HepG2 (cell line): ENCODE data around the gene TSEN34. TPM values are rescaled to one million over a fixed set of nuclear protein-coding genes. Genes with fewer than 3 reads are reported as not detected.

Source experiments
- AKAP8 ChIP-seq: sonication (generic); formaldehyde crosslinking; IDR thresholded peaks from 2 replicates; pipeline ENCODE4 v1.5.1; 2020; ENCODE audit warnings: mild to moderate bottlenecking, missing genetic modification reagents
- AKNA ChIP-seq: sonication (generic); formaldehyde crosslinking; IDR thresholded peaks from 2 replicates; pipeline ENCODE4 v1.4.0; 2020; ENCODE audit warnings: missing genetic modification reagents, borderline replicate concordance
- ARHGAP35 ChIP-seq: sonication (generic); formaldehyde crosslinking; IDR thresholded peaks from 2 replicates; pipeline ENCODE4 v1.9.0; 2022; ENCODE audit warnings: mild to moderate bottlenecking, inconsistent platforms, moderate library complexity, missing genetic modification reagents, borderline replicate concordance
- ARNT2 ChIP-seq: sonication (generic); formaldehyde crosslinking; IDR thresholded peaks from 2 replicates; pipeline ENCODE4 v1.8.0; 2022; ENCODE audit warnings: mild to moderate bottlenecking, low read depth, missing genetic modification reagents, moderate library complexity
- GABPA ChIP-seq, 2 experiments: IDR thresholded peaks; 2 replicates each; pipeline ENCODE4 v1.6.1; 2011 to 2016; ENCODE audit warnings: low read depth in 2 of 2, low read length in 1 of 2, missing biosample characterization in 1 of 2, missing genetic modification characterization in 1 of 2
- HNF4A ChIP-seq: sonication (generic); formaldehyde crosslinking; IDR thresholded peaks from 2 replicates; pipeline ENCODE4 v1.4.0; 2020; ENCODE audit warnings: missing genetic modification reagents
- HNRNPK ChIP-seq: fragments of 200-400 bp; formaldehyde crosslinking; IDR thresholded peaks from 2 replicates; pipeline ENCODE4 v1.6.1; 2018; ENCODE audit warnings: low read length, low read depth, moderate library complexity, mild to moderate bottlenecking; ENCODE audit not compliant: poor library complexity, severe bottlenecking
- MIER2 ChIP-seq: IDR thresholded peaks from 2 replicates; pipeline ENCODE4 v1.6.1; 2016; ENCODE audit warnings: missing biosample characterization, missing genetic modification reagents
- MTF2 ChIP-seq: sonication (generic); formaldehyde crosslinking; IDR thresholded peaks from 2 replicates; pipeline ENCODE4 v1.5.0; 2020; ENCODE audit warnings: missing genetic modification reagents, borderline replicate concordance
- NFKBIZ ChIP-seq: IDR thresholded peaks from 2 replicates; pipeline ENCODE4 v1.6.1; 2018; ENCODE audit warnings: missing genetic modification reagents, missing compliant biosample characterization
- ONECUT2 ChIP-seq: sonication (generic); formaldehyde crosslinking; IDR thresholded peaks from 2 replicates; pipeline ENCODE4 v1.4.0; 2020; ENCODE audit warnings: missing genetic modification reagents
- SKIL ChIP-seq: sonication (generic); formaldehyde crosslinking; IDR thresholded peaks from 2 replicates; pipeline ENCODE4 v1.8.0; 2022; ENCODE audit warnings: missing genetic modification reagents, mild to moderate bottlenecking, moderate library complexity, borderline replicate concordance
- SP1 ChIP-seq, 2 experiments: fragments of 450-650 bp in 1 of 2; sonication (generic) in 1 of 2; formaldehyde crosslinking in 1 of 2; IDR thresholded peaks; 2 replicates each; pipeline versions ENCODE4 v1.4.0 to v1.6.1; 2016 to 2020; ENCODE audit warnings: missing genetic modification reagents in 1 of 2
- SRSF1 ChIP-seq: fragments of 200-400 bp; formaldehyde crosslinking; optimal IDR thresholded peaks from 2 replicates; pipeline ENCODE3; 2017; ENCODE audit warnings: mild to moderate bottlenecking, low read depth, low read length, moderate library complexity
- TARDBP ChIP-seq: sonication (generic); formaldehyde crosslinking; IDR thresholded peaks from 2 replicates; pipeline ENCODE4 v1.8.0; 2022; ENCODE audit warnings: mild to moderate bottlenecking, missing genetic modification reagents
- ZBTB14 ChIP-seq: sonication (generic); formaldehyde crosslinking; IDR thresholded peaks from 2 replicates; pipeline ENCODE4 v1.4.0; 2020; ENCODE audit warnings: missing genetic modification reagents
- ZNF430 ChIP-seq: sonication (generic); formaldehyde crosslinking; IDR thresholded peaks from 2 replicates; pipeline ENCODE4 v1.9.0; 2021; ENCODE audit warnings: mild to moderate bottlenecking, missing genetic modification reagents
- ZNF496 ChIP-seq: sonication (generic); formaldehyde crosslinking; IDR thresholded peaks from 2 replicates; pipeline ENCODE4 v1.8.1; 2023; ENCODE audit warnings: mild to moderate bottlenecking, moderate library complexity, missing genetic modification reagents; ENCODE audit not compliant: insufficient replicate concordance
- ZNF768 ChIP-seq: sonication (generic); formaldehyde crosslinking; IDR thresholded peaks from 2 replicates; pipeline ENCODE4 v1.4.0; 2020; ENCODE audit warnings: missing genetic modification reagents
- polyA plus RNA-seq, 8 experiments: library from polyadenylated mRNA; depleted of rRNA in 3 of 8; stranded (reverse) in 7 of 8; unstranded in 1 of 8; fragments of >200 nt; fragmentation: Illumina TruSeq in 4 of 8; extraction: Trizol in 4 of 8; gene quantifications; 2 replicates each; pipeline versions ENCODE4 v1.2.1 to v1.2.3, GENCODE V29; 2011 to 2016; ENCODE audit warnings: low read depth in 4 of 8, missing spikeins in 1 of 8, mixed read lengths in 1 of 8; ENCODE audit not compliant: insufficient read depth in 1 of 8
- total RNA-seq, 5 experiments: library from RNA; depleted of rRNA; stranded (reverse); fragments of >200 nt; fragmentation: Illumina TruSeq; extraction: Trizol; gene quantifications; 2 replicates each; pipeline ENCODE4 v1.2.3, GENCODE V29; 2016; ENCODE audit warnings: low read depth in 1 of 5

The TSEN34 gene
- total and polyA plus RNA-seq, 2 of the 13 experiments (the other 11 are each of a cell fraction or from before 2014, with no cell fraction given): 55.1 to 65.4 TPM

GRCh38 chr19:54191011-54191810 is at the start of gene TSEN34 (continued):
- TF ChIP-seq ARHGAP35 (CRISPR knock-in tag) (peak; percentile 58), SKIL (no peak), MIER2 (no peak), SP1 (IDR thresholded peaks at IDR 0.05) (0 out of 2 replicates have a peak, but pooled peaks have one; percentile 49), SP1 (CRISPR knock-in tag; IDR thresholded peaks at IDR 0.05) (peak; percentile 47), HNF4A (CRISPR knock-in tag) (peak; percentile 28; the same call in 1 of the 2 replicates), AKNA (CRISPR knock-in tag) (no peak), ARNT2 (CRISPR knock-in tag) (peak; percentile 73; the same call in 1 of the 2 replicates), SRSF1 (peak; percentile 60), NFKBIZ (CRISPR knock-in tag) (no peak), HNRNPK (peak; percentile 81), ZNF496 (CRISPR knock-in tag) (no peak), AKAP8 (peak; percentile 87), ZNF768 (CRISPR knock-in tag) (0 out of 2 replicates have a peak, but pooled peaks have one; percentile 25), ZNF430 (peak; percentile 30; the same call in 1 of the 2 replicates), ONECUT2 (CRISPR knock-in tag) (no peak), GABPA (IDR thresholded peaks at IDR 0.05; ENCODE audit: low read depth, low read length) (no peak), GABPA (CRISPR knock-in tag; IDR thresholded peaks at IDR 0.05; ENCODE audit: low read depth) (no peak), ZBTB14 (CRISPR knock-in tag) (no peak), TARDBP (CRISPR knock-in tag) (no peak; the same call in 1 of the 2 replicates), MTF2 (peak; percentile 50; the same call in 1 of the 2 replicates)
